Lower lobe of right lung (tissue), 2 donors: ENCODE data around the gene TEKTIP1. TPM values are rescaled to one million over a fixed set of nuclear protein-coding genes. Genes with fewer than 3 reads are reported as not detected.

Experiments used
- ATAC-seq, 2 donors: fragments of 200-7000 bp; cut with Tn5 transposase; one replicate each; pipeline ENCODE4 v1.9.1; 2020 to 2022; ENCODE audit warnings: mild to moderate bottlenecking in 2 of 2, moderate library complexity in 2 of 2
- DNase-seq: peaks from one replicate; pipeline ENCODE4 v3.0.0-alpha.2; 2020
- H3K27ac ChIP-seq: fragments of 200-600 bp; one replicate; pipeline ENCODE4 v1.8.0; 2022
- H3K27me3 ChIP-seq: fragments of 200-600 bp; one replicate; pipeline ENCODE4 v1.8.0; 2022; ENCODE audit warnings: low read depth
- H3K36me3 ChIP-seq: fragments of 200-600 bp; one replicate; pipeline ENCODE4 v1.8.0; 2022; ENCODE audit warnings: mild to moderate bottlenecking
- H3K4me1 ChIP-seq: fragments of 200-600 bp; one replicate; pipeline ENCODE4 v1.8.0; 2022
- H3K4me3 ChIP-seq: fragments of 200-600 bp; one replicate; pipeline ENCODE4 v1.8.0; 2022; ENCODE audit warnings: mild to moderate bottlenecking
- H3K9me3 ChIP-seq: fragments of 200-600 bp; one replicate; pipeline ENCODE4 v1.8.0; 2022
- CTCF ChIP-seq: fragments of 200-600 bp; IDR thresholded peaks from one replicate; pipeline ENCODE4 v1.8.0; 2022; ENCODE audit warnings: antibody characterized with exemption, mild to moderate bottlenecking
- intact Hi-C: fragments of 100-400 bp; cut with DNase I; formaldehyde crosslinking; loops from one replicate; pipeline ENCODE4 v1.11.0; 2022
- total RNA-seq: library from RNA; stranded (reverse); fragmentation: NEBNext Ultra II Directional; extraction: Animal tissue kit (Norgen Biotek cat#: 25700); gene quantifications from one replicate; pipeline ENCODE4 v1.2.1, GENCODE V29; 2021
- donor health status: DM: no; HTN: yes; CAD: no; lungs with severe emphysema.

TEKTIP1 gene
- total RNA-seq, 1 donor from 2014 or later, result 2.2 TPM

GRCh38 chr19:3593156-3593555 lies 54.2 kb downstream of the TEKTIP1 start:
- Histone ChIP-seq H3K27me3 (no peaks in the 10 kb centered on the region), H3K9me3 (no peaks in the 10 kb centered on the region), H3K4me1 (no peaks in the 10 kb centered on the region), H3K36me3 (no peaks in the 10 kb centered on the region), H3K4me3 (no peak overlapping the region), H3K27ac (no peak overlapping the region)
- peak in 1 of 2 donors; percentile 14 for ATAC-seq
- no peak for TF ChIP-seq CTCF
- intact Hi-C loops, result no loop called here
- no peak for DNase-seq

Other genes starting within 250 kb of the TEKTIP1 start
- gene NFIC, start 172.6 kb upstream of the TEKTIP1 start, total RNA-seq, result 132 TPM
- not detected for gene SMIM24, start 58.6 kb upstream of the TEKTIP1 start, total RNA-seq
- gene SMIM44, start 55.7 kb upstream of the TEKTIP1 start, total RNA-seq, result not detected
- gene DOHH, start 38.5 kb upstream of the TEKTIP1 start, total RNA-seq, result 9.9 TPM
- gene FZR1, start 32.9 kb upstream of the TEKTIP1 start, total RNA-seq, result 34.1 TPM
- gene MFSD12, start 18.4 kb downstream of the TEKTIP1 start, total RNA-seq, result 80.7 TPM
- 60.9 TPM for gene HMG20B, start 33.8 kb downstream of the TEKTIP1 start, total RNA-seq
- gene GIPC3, start 46.3 kb downstream of the TEKTIP1 start, total RNA-seq, result 4.2 TPM
- 4.9 TPM for gene TBXA2R, start 67.7 kb downstream of the TEKTIP1 start, total RNA-seq
- 20.3 TPM for gene CACTIN, start 87.6 kb downstream of the TEKTIP1 start, total RNA-seq
- gene PIP5K1C, start 161.3 kb downstream of the TEKTIP1 start, total RNA-seq, result 43.6 TPM
- gene TJP3, start 169.2 kb downstream of the TEKTIP1 start, total RNA-seq, result 34.4 TPM
- gene APBA3, start 222.5 kb downstream of the TEKTIP1 start, total RNA-seq, result 18.2 TPM
- gene MRPL54, start 223.5 kb downstream of the TEKTIP1 start, total RNA-seq, result 59.4 TPM
- gene RAX2, start 233.1 kb downstream of the TEKTIP1 start, total RNA-seq, result not detected
- 11.3 TPM for gene MATK, start 247.2 kb downstream of the TEKTIP1 start, total RNA-seq